Progenitor cell of endocrine pancreas (in vitro differentiated cells): Measurements from ENCODE around the gene ISCU. TPM values are rescaled to one million over a fixed set of nuclear protein-coding genes. Genes with fewer than 3 reads are reported as not detected.

ENCODE experiments used
- DNase-seq: peaks from one replicate; pipeline ENCODE4 v3.0.0; 2021; ENCODE audit warnings: low spot score; ENCODE audit not compliant: unreplicated experiment
- H3K27ac Mint-ChIP-seq: 2 replicates; pipeline ENCODE4 v1.8.0; 2021; ENCODE audit warnings: mild to moderate bottlenecking, moderate library complexity, mixed read lengths
- H3K27me3 Mint-ChIP-seq: 2 replicates; pipeline ENCODE4 v1.8.0; 2021; ENCODE audit warnings: mixed read lengths
- H3K36me3 Mint-ChIP-seq: 2 replicates; pipeline ENCODE4 v1.8.0; 2022; ENCODE audit warnings: mixed read lengths; ENCODE audit not compliant: insufficient read depth
- H3K4me1 Mint-ChIP-seq: 2 replicates; pipeline ENCODE4 v1.8.0; 2021; ENCODE audit warnings: low read depth, mixed read lengths
- H3K4me3 Mint-ChIP-seq: 2 replicates; pipeline ENCODE4 v1.8.0; 2021; ENCODE audit warnings: low read depth, mild to moderate bottlenecking, moderate library complexity, mixed read lengths
- H3K9me3 Mint-ChIP-seq: 2 replicates; pipeline ENCODE4 v1.8.0; 2021; ENCODE audit warnings: low read depth, mixed read lengths
- total RNA-seq: library from RNA; stranded (reverse); gene quantifications from 2 replicates; pipeline ENCODE4 v1.2.1, GENCODE V29; 2021
- TF ChIP-seq, protein P1 (sequence below): fragments of 200-600 bp; sonication (generic); IDR thresholded peaks from one replicate; pipeline ENCODE4 v1.5.0; 2021; ENCODE audit warnings: antibody characterized with exemption, mild to moderate bottlenecking; ENCODE audit not compliant: unreplicated experiment

The ISCU gene
- total RNA-seq, 1 donor from 2014 or later, result 69.7 TPM

DNA sequence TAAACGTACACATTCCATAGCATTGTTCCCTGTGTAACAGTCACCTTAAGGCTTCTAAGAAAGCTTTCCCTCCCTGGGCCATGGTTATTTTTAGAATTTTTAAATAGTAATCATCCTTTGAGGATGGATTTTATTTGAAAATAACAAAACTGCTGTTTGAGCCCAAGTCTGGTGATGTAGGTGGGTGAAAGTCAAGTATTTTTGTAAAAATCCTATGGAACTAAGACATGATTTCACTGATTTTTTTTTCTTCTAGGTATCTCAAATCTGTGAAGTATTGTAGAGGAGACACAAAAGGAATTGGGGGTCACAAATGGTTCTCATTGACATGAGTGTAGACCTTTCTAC lies 1.4 kb downstream of the ISCU start:
- H3K4me3 Mint-ChIP-seq, result peak overlapping the region; percentile 100
- TF ChIP-seq, protein P1, sequence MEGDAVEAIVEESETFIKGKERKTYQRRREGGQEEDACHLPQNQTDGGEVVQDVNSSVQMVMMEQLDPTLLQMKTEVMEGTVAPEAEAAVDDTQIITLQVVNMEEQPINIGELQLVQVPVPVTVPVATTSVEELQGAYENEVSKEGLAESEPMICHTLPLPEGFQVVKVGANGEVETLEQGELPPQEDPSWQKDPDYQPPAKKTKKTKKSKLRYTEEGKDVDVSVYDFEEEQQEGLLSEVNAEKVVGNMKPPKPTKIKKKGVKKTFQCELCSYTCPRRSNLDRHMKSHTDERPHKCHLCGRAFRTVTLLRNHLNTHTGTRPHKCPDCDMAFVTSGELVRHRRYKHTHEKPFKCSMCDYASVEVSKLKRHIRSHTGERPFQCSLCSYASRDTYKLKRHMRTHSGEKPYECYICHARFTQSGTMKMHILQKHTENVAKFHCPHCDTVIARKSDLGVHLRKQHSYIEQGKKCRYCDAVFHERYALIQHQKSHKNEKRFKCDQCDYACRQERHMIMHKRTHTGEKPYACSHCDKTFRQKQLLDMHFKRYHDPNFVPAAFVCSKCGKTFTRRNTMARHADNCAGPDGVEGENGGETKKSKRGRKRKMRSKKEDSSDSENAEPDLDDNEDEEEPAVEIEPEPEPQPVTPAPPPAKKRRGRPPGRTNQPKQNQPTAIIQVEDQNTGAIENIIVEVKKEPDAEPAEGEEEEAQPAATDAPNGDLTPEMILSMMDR, result no peak
- H3K4me1 Mint-ChIP-seq, result peaks cover 23% of the 10 kb centered on the region
- H3K27me3 Mint-ChIP-seq, result no peaks in the 10 kb centered on the region
- peaks cover 9% of the 10 kb centered on the region for H3K36me3 Mint-ChIP-seq
- H3K9me3 Mint-ChIP-seq, result no peaks in the 10 kb centered on the region
- no peak for DNase-seq
- peak overlapping the region; percentile 94 for H3K27ac Mint-ChIP-seq

DNA sequence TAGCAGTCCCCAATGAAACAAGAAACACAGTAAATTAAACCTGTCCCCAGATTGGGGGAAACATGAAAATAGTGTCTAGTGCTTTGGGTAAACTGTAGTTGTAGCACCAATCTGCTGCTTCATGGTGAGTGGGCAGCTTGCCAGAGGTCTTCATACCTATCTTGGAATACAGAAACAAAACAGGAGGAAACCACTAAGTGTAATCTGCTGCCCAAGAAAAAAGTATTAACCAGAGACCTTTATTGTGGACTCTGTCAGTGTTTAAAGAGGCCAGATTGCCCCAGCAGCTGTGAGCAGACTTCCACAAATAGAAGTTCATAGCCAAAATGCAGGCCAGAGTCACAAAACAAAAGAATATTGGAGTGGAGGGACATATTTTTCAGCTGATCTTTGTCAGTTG lies 2.3 kb downstream of the ISCU start:
- Mint-ChIP-seq H3K4me1 (peaks cover 19% of the 10 kb centered on the region), H3K27me3 (no peaks in the 10 kb centered on the region), H3K9me3 (no peaks in the 10 kb centered on the region), H3K36me3 (peaks cover 12% of the 10 kb centered on the region), H3K27ac (no peak overlapping the region), H3K4me3 (no peak overlapping the region)
- TF ChIP-seq, protein P1, result no peak
- DNase-seq, result no peak

DNA sequence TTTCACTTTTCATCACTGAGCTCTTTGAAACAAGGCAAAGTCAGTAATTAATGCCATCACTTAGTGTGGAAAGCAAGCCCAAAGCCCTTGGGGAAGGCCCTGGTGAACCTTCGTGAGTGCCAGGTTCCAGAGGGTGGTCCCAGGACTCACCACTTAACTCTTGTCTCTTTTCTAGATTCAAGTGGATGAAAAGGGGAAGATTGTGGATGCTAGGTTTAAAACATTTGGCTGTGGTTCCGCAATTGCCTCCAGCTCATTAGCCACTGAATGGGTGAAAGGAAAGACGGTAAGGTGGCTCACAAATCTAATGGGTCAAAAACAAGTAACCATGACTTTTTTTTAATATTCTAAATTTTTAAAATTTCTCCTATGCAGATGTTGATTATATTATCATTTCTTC lies 2.8 kb downstream of the ISCU start:
- H3K27me3 Mint-ChIP-seq, result no peaks in the 10 kb centered on the region

DNA sequence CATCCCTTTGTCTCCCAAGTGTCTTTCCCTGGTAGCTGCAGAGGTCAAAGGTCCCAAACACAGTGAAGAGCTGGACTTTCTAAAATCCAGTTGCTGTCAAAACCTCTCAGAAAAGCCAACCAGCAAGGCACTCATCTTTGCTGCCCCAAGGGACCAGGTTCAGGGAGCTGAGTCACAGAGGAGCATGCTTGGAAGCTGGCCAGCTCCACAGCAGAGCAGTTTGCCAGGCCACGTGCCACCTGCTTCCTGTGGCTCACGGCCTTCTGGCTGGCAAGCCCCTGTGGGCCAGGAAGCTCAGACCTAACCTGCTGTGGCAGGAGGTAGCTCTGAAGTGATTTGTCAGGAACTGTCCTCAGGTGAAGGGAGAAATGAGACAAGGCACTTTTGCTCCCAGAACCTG lies 3.6 kb downstream of the ISCU start:
- Mint-ChIP-seq H3K9me3 (no peaks in the 10 kb centered on the region), H3K27me3 (no peaks in the 10 kb centered on the region), H3K27ac (no peak overlapping the region), H3K36me3 (peaks cover 12% of the 10 kb centered on the region), H3K4me1 (peaks cover 10% of the 10 kb centered on the region), H3K4me3 (no peak overlapping the region)
- TF ChIP-seq, protein P1, result no peak
- DNase-seq, result no peak

More for the DNA sequence above, 2.8 kb downstream of the ISCU start:
- DNase-seq, result no peak
- TF ChIP-seq, protein P1, result no peak
- no peak overlapping the region for H3K4me3 Mint-ChIP-seq
- H3K27ac Mint-ChIP-seq, result no peak overlapping the region
- peaks cover 14% of the 10 kb centered on the region for H3K4me1 Mint-ChIP-seq
- no peaks in the 10 kb centered on the region for H3K9me3 Mint-ChIP-seq
- H3K36me3 Mint-ChIP-seq, result peaks cover 12% of the 10 kb centered on the region

DNA sequence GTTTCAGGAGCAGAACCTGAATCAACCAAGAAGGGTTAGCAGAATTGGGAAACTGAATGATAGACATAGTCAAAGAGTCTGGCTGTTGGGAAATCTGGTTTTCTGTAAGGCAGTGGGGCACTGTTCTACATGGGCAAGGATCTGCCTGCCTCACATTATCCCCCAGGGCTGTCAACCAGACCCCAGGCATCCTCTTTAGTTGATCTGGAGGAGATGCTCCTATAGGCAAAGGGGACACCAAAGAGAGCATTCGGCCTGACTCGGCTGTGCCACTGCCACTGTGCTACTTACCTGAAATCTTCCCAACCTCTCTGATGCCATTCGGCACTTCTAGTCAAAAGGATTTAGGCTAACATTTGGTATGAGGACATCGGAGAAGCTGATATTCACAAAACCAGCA lies 4.1 kb downstream of the ISCU start:
- Mint-ChIP-seq H3K36me3 (peaks cover 12% of the 10 kb centered on the region), H3K4me1 (peaks cover 10% of the 10 kb centered on the region), H3K27me3 (no peaks in the 10 kb centered on the region), H3K27ac (no peak overlapping the region), H3K9me3 (no peaks in the 10 kb centered on the region), H3K4me3 (no peak overlapping the region)
- no peak for DNase-seq
- TF ChIP-seq, protein P1, result no peak
